Vagina (tissue), 2 donors: Measurements from ENCODE around the gene TTC39B.

Source experiments
- POLR2A ChIP-seq, 2 donors: fragments of 450-650 bp; IDR thresholded peaks; one replicate each; pipeline ENCODE4 v1.6.1; 2017; ENCODE audit warnings: antibody characterized with exemption in 2 of 2, mild to moderate bottlenecking in 2 of 2, moderate library complexity in 2 of 2
- POLR2AphosphoS5 ChIP-seq, 2 donors: sonication (generic); formaldehyde crosslinking; IDR thresholded peaks; one replicate each; pipeline ENCODE4 v1.9.0; 2017; ENCODE audit warnings: antibody characterized with exemption in 2 of 2, mild to moderate bottlenecking in 2 of 2, low read depth in 1 of 2; ENCODE audit not compliant: insufficient read depth in 1 of 2
- TF ChIP-seq, protein P1 (sequence below), 3 experiments: fragments of 450-650 bp in 2 of 3; fragments of 200-600 bp in 1 of 3; sonication (generic) in 1 of 3; IDR thresholded peaks; one replicate each; pipeline ENCODE4 v1.5.1; 2017 to 2019; ENCODE audit warnings: antibody characterized with exemption in 3 of 3, mild to moderate bottlenecking in 2 of 3, moderate library complexity in 2 of 3

DNA sequence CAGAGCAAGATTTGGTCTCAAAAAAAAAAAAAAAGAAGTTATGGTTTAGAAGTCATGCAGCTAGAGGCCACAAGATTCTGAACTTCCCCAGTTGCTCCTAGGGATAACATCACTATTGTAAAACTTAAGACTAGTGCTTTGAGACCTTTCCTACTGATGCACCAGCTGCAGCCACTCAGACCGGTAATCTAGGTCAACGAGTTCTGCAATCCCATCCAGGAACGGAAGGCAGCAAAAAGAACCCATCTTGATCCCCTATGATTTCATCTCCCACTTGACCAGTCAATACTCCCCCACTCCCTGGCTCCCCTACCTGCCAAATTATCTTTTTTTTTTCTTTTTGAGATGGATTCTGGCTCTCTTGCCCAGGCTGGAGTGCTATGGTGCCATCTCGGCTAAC lies 46.9 kb upstream of the TTC39B start:
- TF ChIP-seq, protein P1, sequence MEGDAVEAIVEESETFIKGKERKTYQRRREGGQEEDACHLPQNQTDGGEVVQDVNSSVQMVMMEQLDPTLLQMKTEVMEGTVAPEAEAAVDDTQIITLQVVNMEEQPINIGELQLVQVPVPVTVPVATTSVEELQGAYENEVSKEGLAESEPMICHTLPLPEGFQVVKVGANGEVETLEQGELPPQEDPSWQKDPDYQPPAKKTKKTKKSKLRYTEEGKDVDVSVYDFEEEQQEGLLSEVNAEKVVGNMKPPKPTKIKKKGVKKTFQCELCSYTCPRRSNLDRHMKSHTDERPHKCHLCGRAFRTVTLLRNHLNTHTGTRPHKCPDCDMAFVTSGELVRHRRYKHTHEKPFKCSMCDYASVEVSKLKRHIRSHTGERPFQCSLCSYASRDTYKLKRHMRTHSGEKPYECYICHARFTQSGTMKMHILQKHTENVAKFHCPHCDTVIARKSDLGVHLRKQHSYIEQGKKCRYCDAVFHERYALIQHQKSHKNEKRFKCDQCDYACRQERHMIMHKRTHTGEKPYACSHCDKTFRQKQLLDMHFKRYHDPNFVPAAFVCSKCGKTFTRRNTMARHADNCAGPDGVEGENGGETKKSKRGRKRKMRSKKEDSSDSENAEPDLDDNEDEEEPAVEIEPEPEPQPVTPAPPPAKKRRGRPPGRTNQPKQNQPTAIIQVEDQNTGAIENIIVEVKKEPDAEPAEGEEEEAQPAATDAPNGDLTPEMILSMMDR (IDR thresholded peaks at IDR 0.05) = no peak
- TF ChIP-seq POLR2A (IDR thresholded peaks at IDR 0.05) (no peak), POLR2AphosphoS5 (IDR thresholded peaks at IDR 0.05; ENCODE audit: insufficient read depth in 1 of 2, low read depth in 1 of 2) (no peak)
